CD14-positive monocyte (primary cell): Measurements from ENCODE around the gene DAB2IP. TPM values are rescaled to one million over a fixed set of nuclear protein-coding genes. Genes with fewer than 3 reads are reported as not detected.

Experiments
- DNase-seq, 3 donors: peaks; one replicate each; pipeline ENCODE4 v3.0.0-alpha.2; 2011 to 2022
- H2AFZ ChIP-seq: 2 replicates; pipeline ENCODE4 v1.6.0; 2012; ENCODE audit warnings: mild to moderate bottlenecking, low read depth, low read length, inconsistent platforms; ENCODE audit not compliant: insufficient read depth, poor library complexity, severe bottlenecking
- H3K27ac ChIP-seq, 2 donors: 1 replicate in 1 of 2; 2 replicates in 1 of 2; pipeline ENCODE4 v1.5.1; 2012 to 2013; ENCODE audit warnings: low read length in 2 of 2, control low read depth in 1 of 2, inconsistent platforms in 1 of 2, low read depth in 1 of 2, mild to moderate bottlenecking in 1 of 2
- H3K27me3 ChIP-seq, 2 donors: one replicate each; pipeline versions ENCODE4 v1.6.0 to v1.6.1; 2011 to 2013; ENCODE audit warnings: low read length in 2 of 2; ENCODE audit not compliant: control insufficient read depth in 2 of 2, insufficient read depth in 2 of 2
- H3K36me3 ChIP-seq, 2 donors: replicated peaks in 1 of 2; 1 replicate in 1 of 2; 2 replicates in 1 of 2; pipeline versions ENCODE4 v1.5.1 to v1.6.1; 2012 to 2013; ENCODE audit warnings: low read length in 2 of 2, control low read depth in 1 of 2, inconsistent platforms in 1 of 2, mild to moderate bottlenecking in 1 of 2; ENCODE audit not compliant: insufficient read depth in 2 of 2, control insufficient read depth in 1 of 2
- H3K4me1 ChIP-seq, 2 donors: 1 replicate in 1 of 2; 2 replicates in 1 of 2; pipeline versions ENCODE4 v1.5.1 to v1.6.1; 2012 to 2013; ENCODE audit warnings: low read length in 2 of 2, control low read depth in 1 of 2, inconsistent platforms in 1 of 2, mild to moderate bottlenecking in 1 of 2, moderate library complexity in 1 of 2; ENCODE audit not compliant: insufficient read depth in 2 of 2, control insufficient read depth in 1 of 2
- H3K4me2 ChIP-seq: replicated peaks from 2 replicates; pipeline ENCODE3; 2012; ENCODE audit warnings: low read length, moderate library complexity, mild to moderate bottlenecking; ENCODE audit not compliant: poor library complexity, severe bottlenecking; ENCODE audit errors: extremely low read depth
- H3K4me3 ChIP-seq, 3 experiments: fragments of 200-600 bp in 1 of 3; sonication (generic) in 1 of 3; replicated peaks in 1 of 3; 1 replicate in 2 of 3; 2 replicates in 1 of 3; pipeline ENCODE4 v1.5.1; 2011 to 2013; ENCODE audit warnings: low read length in 3 of 3, mild to moderate bottlenecking in 3 of 3, control low read depth in 2 of 3, low read depth in 2 of 3, inconsistent platforms in 1 of 3, moderate library complexity in 1 of 3
- H3K79me2 ChIP-seq: 2 replicates; pipeline ENCODE4 v1.6.0; 2012; ENCODE audit warnings: mild to moderate bottlenecking, control low read depth, inconsistent platforms, low read length, moderate library complexity; ENCODE audit not compliant: insufficient read depth
- H3K9ac ChIP-seq: 2 replicates; pipeline ENCODE4 v1.6.0; 2017; ENCODE audit warnings: low read length, mild to moderate bottlenecking; ENCODE audit not compliant: insufficient read depth, poor library complexity, severe bottlenecking
- H3K9me3 ChIP-seq, 2 donors: replicated peaks in 1 of 2; 1 replicate in 1 of 2; 2 replicates in 1 of 2; pipeline versions ENCODE4 v1.5.1 to v1.6.1; 2012 to 2013; ENCODE audit warnings: low read length in 2 of 2, control low read depth in 1 of 2; ENCODE audit not compliant: control insufficient read depth in 1 of 2, insufficient read depth in 1 of 2
- H4K20me1 ChIP-seq: 2 replicates; pipeline ENCODE4 v1.6.0; 2012; ENCODE audit warnings: mild to moderate bottlenecking, low read length, control low read depth, moderate library complexity; ENCODE audit not compliant: insufficient read depth
- H3K27ac Mint-ChIP-seq, 7 donors: one replicate each; pipeline ENCODE4 v1.8.0; 2020; ENCODE audit warnings: mild to moderate bottlenecking in 7 of 7, mixed read lengths in 7 of 7, moderate library complexity in 6 of 7, inconsistent platforms in 2 of 7
- H3K27me3 Mint-ChIP-seq, 3 donors: one replicate each; pipeline ENCODE4 v1.8.0; 2021 to 2022; ENCODE audit warnings: low read depth in 3 of 3, mild to moderate bottlenecking in 3 of 3, mixed read lengths in 3 of 3, moderate library complexity in 3 of 3, inconsistent platforms in 1 of 3
- H3K36me3 Mint-ChIP-seq, 2 donors: one replicate each; pipeline ENCODE4 v1.8.0; 2020; ENCODE audit warnings: mixed read lengths in 2 of 2, inconsistent platforms in 1 of 2, mild to moderate bottlenecking in 1 of 2
- H3K4me1 Mint-ChIP-seq: one replicate; pipeline ENCODE4 v1.8.0; 2020; ENCODE audit warnings: mild to moderate bottlenecking, mixed read lengths
- H3K4me3 Mint-ChIP-seq, 2 donors: one replicate each; pipeline ENCODE4 v1.8.0; 2020; ENCODE audit warnings: mild to moderate bottlenecking in 2 of 2, mixed read lengths in 2 of 2, moderate library complexity in 1 of 2
- H3K9me3 Mint-ChIP-seq, 7 donors: one replicate each; pipeline ENCODE4 v1.8.0; 2020 to 2022; ENCODE audit warnings: mixed read lengths in 7 of 7, mild to moderate bottlenecking in 6 of 7, moderate library complexity in 6 of 7, inconsistent platforms in 2 of 7
- CTCF ChIP-seq: fragments of 200-600 bp; IDR thresholded peaks from one replicate; pipeline ENCODE4 v1.8.0; 2022; ENCODE audit warnings: antibody characterized with exemption, mild to moderate bottlenecking
- WGBS: methylation state at CpG from one replicate; pipeline ENCODE4 v1.1.5; 2013; ENCODE audit warnings: missing lambda C conversion rate; ENCODE audit not compliant: insufficient coverage; 5-methylcytosine and 5-hydroxymethylcytosine counted together
- intact Hi-C, 2 donors: fragments of 100-400 bp; cut with micrococcal nuclease; formaldehyde crosslinking; loops; one replicate each; pipeline versions ENCODE4 v1.15.0 to v1.15.1; 2023
- polyA plus RNA-seq, 3 donors: library from polyadenylated mRNA; depleted of rRNA in 1 of 3; unstranded in 2 of 3; stranded (reverse) in 1 of 3; fragments of 300-500 nt in 2 of 3; fragments of >200 nt in 1 of 3; fragmentation: Illumina TruSeq in 2 of 3; gene quantifications; 1 replicate in 2 of 3; 2 replicates in 1 of 3; pipeline ENCODE4 v1.2.3, GENCODE V29; 2012 to 2021

Gene DAB2IP
- polyA plus RNA-seq, 3 donors, result 0.13 TPM; not detected in 2

DNA sequence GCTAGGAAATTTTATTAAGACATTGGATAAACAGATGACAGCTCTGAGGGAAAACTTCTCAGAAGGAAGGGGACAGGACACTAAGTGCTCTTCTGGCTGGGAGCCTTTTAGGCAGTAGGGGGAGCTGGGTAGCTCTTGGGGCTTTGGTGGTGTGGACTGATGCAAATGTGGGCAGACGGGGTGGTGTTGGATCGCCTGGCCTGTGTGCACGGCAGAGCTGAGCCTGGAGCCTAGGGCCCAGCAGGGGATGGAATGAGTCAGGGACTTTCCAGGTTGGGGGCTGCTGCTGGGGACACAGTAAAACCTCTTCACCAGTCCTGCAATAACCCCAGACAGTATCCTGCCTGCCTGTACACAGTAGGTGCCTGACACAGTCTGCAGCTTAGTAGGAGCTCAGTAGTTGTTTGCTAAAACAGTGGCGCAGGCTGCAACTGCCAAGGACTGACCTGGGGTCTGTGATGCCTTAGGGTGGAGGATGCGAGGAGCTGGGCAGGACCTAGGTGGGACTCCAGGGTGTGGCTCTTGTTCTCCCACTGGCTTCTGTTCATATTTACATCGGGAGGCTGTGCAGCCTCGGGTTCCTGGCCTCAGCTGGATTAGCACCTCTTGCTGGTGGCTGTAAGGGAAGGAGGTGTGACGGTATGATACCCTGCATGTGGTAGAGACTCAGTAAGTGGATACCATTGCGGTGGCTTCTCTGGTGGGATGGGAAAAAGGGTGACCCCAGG is 83.8 kb downstream of the DAB2IP start:
- peaks cover 40 to 60% (median 53%) of the 10 kb centered on the region in 3 donors for H3K27me3 Mint-ChIP-seq
- H4K20me1 ChIP-seq, result no peaks in the 10 kb centered on the region
- TF ChIP-seq CTCF, result peak; percentile 19
- H3K4me3 ChIP-seq, result no peak overlapping the region
- intact Hi-C loops, result no loop called here
- no peaks in the 10 kb centered on the region for H3K36me3 Mint-ChIP-seq
- no peaks in the 10 kb centered on the region for H3K79me2 ChIP-seq
- peak overlapping the region; percentile 20 to 88 for H3K4me3 Mint-ChIP-seq
- H3K4me1 Mint-ChIP-seq, result peaks cover 9% of the 10 kb centered on the region
- H3K4me2 ChIP-seq, result no peak overlapping the region
- 50% methylated on average over 9 of the region's 9 CpGs for WGBS
- peaks cover 3 to 6% of the 10 kb centered on the region in 2 donors for H3K4me1 ChIP-seq
- H2AFZ ChIP-seq, result no peak overlapping the region
- H3K9ac ChIP-seq, result no peak overlapping the region
- no peaks in the 10 kb centered on the region for H3K9me3 ChIP-seq
- H3K36me3 ChIP-seq, result no peaks in the 10 kb centered on the region
- peak overlapping the region in 2 of 7 donors; percentile 42 to 46 for H3K27ac Mint-ChIP-seq
- peaks cover 0 to 11% (median 0%) of the 10 kb centered on the region in 7 donors for H3K9me3 Mint-ChIP-seq
- no peak for DNase-seq
- peaks cover 13 to 29% of the 10 kb centered on the region in 2 donors for H3K27me3 ChIP-seq
- no peak overlapping the region for H3K27ac ChIP-seq

GRCh38 chr9:121735793-121736770 is 84.6 kb downstream of the DAB2IP start:
- peak overlapping the region; percentile 74 for H3K4me2 ChIP-seq
- H3K36me3 ChIP-seq, result no peaks in the 10 kb centered on the region
- no peak for TF ChIP-seq CTCF
- H3K4me3 Mint-ChIP-seq, result peak overlapping the region; percentile 77 to 95
- no peaks in the 10 kb centered on the region for H3K79me2 ChIP-seq
- no peak for DNase-seq
- H3K9me3 ChIP-seq, result no peaks in the 10 kb centered on the region
- H2AFZ ChIP-seq, result peak overlapping the region; percentile 77
- H4K20me1 ChIP-seq, result no peaks in the 10 kb centered on the region
- H3K27me3 Mint-ChIP-seq, result peaks cover 38 to 60% (median 53%) of the 10 kb centered on the region in 3 donors
- intact Hi-C loops, result no loop called here
- H3K4me1 ChIP-seq, result peaks cover 3 to 6% of the 10 kb centered on the region in 2 donors
- peaks cover 9% of the 10 kb centered on the region for H3K4me1 Mint-ChIP-seq
- H3K27me3 ChIP-seq, result peaks cover 13 to 29% of the 10 kb centered on the region in 2 donors
- H3K4me3 ChIP-seq, result peak overlapping the region; percentile 31 to 71 (median 38)
- H3K9ac ChIP-seq, result no peak overlapping the region
- 6% methylated on average over 36 of the region's 57 CpGs for whole genome bisulfite sequencing
- H3K36me3 Mint-ChIP-seq, result no peaks in the 10 kb centered on the region
- H3K27ac ChIP-seq, result no peak overlapping the region
- H3K9me3 Mint-ChIP-seq, result peaks cover 0 to 11% (median 0%) of the 10 kb centered on the region in 7 donors
- no peak overlapping the region for H3K27ac Mint-ChIP-seq
